Muscle of leg (tissue), 11 donors: ENCODE measurements around the gene ZNF516. TPM values are rescaled to one million over a fixed set of nuclear protein-coding genes. Genes with fewer than 3 reads are reported as not detected.

Source experiments
- DNase-seq: peaks from one replicate; pipeline ENCODE4 v3.0.0; 2013
- H3K27ac ChIP-seq: one replicate; pipeline ENCODE4 v1.5.1; 2013; ENCODE audit warnings: mild to moderate bottlenecking, low read length, control low read depth
- H3K27me3 ChIP-seq: one replicate; pipeline ENCODE4 v1.6.1; 2013; ENCODE audit warnings: low read length; ENCODE audit not compliant: control insufficient read depth, insufficient read depth
- H3K36me3 ChIP-seq: one replicate; pipeline ENCODE4 v1.6.1; 2013; ENCODE audit warnings: low read length; ENCODE audit not compliant: control insufficient read depth, insufficient read depth
- H3K4me1 ChIP-seq: one replicate; pipeline ENCODE4 v1.6.1; 2013; ENCODE audit warnings: low read length; ENCODE audit not compliant: control insufficient read depth, insufficient read depth
- H3K4me3 ChIP-seq: one replicate; pipeline ENCODE4 v1.5.1; 2013; ENCODE audit warnings: low read length, control low read depth
- H3K9me3 ChIP-seq: replicated peaks from 2 replicates; pipeline ENCODE4 v1.6.1; 2013; ENCODE audit warnings: low read depth, low read length; ENCODE audit not compliant: control insufficient read depth
- WGBS: methylation state at CpG from one replicate; pipeline ENCODE4 v1.1.5; 2013; ENCODE audit warnings: missing lambda C conversion rate; ENCODE audit not compliant: insufficient coverage; 5-methylcytosine and 5-hydroxymethylcytosine counted together
- polyA plus RNA-seq, 8 donors: library from polyadenylated mRNA; unstranded; fragments of 120-200 nt; gene quantifications; one replicate each; pipeline versions ENCODE4 v1.2.1 to v1.2.3, GENCODE V29; 2013; ENCODE audit warnings: inconsistent platforms in 1 of 8, low replicate concordance in 1 of 8; ENCODE audit not compliant: insufficient read length in 8 of 8, insufficient read depth in 1 of 8
- total RNA-seq: library from RNA; stranded (reverse); fragments of 120-200 nt; gene quantifications from one replicate; pipeline ENCODE4 v1.2.4, GENCODE V29; 2013

Gene ZNF516
- total and polyA plus RNA-seq, 9 donors = 26.6 to 52.9 (median 42.9) TPM

GRCh38 chr18:76407681-76408080 lies 87.4 kb downstream of the ZNF516 start:
- H3K4me1 ChIP-seq = peaks cover 19% of the 10 kb centered on the region
- 81% methylated on average over 11 of the region's 11 CpGs for WGBS
- H3K4me3 ChIP-seq = no peak overlapping the region
- no peak overlapping the region for H3K27ac ChIP-seq
- no peaks in the 10 kb centered on the region for H3K9me3 ChIP-seq
- no peaks in the 10 kb centered on the region for H3K27me3 ChIP-seq
- H3K36me3 ChIP-seq = peaks cover 28% of the 10 kb centered on the region
- no peak for DNase-seq

GRCh38 chr18:76406791-76407190 lies 88.3 kb downstream of the ZNF516 start:
- WGBS = 86% methylated on average over 11 of the region's 14 CpGs
- Histone ChIP-seq H3K4me3 (no peak overlapping the region), H3K27me3 (no peaks in the 10 kb centered on the region), H3K36me3 (peaks cover 31% of the 10 kb centered on the region), H3K9me3 (no peaks in the 10 kb centered on the region), H3K27ac (no peak overlapping the region), H3K4me1 (peaks cover 11% of the 10 kb centered on the region)
- no peak for DNase-seq

- DNase-seq = no peak
- Histone ChIP-seq H3K9me3 (no peaks in the 10 kb centered on the region), H3K36me3 (peaks cover 31% of the 10 kb centered on the region), H3K27me3 (no peaks in the 10 kb centered on the region), H3K4me3 (no peak overlapping the region), H3K4me1 (peaks cover 11% of the 10 kb centered on the region), H3K27ac (no peak overlapping the region)
- WGBS = 66% methylated on average over 31 of the region's 37 CpGs
Measured at GRCh38 chr18:76405681-76406356, 89.2 kb downstream of the ZNF516 start.

- Histone ChIP-seq H3K4me3 (no peak overlapping the region), H3K27me3 (no peaks in the 10 kb centered on the region), H3K9me3 (no peaks in the 10 kb centered on the region), H3K27ac (no peak overlapping the region), H3K36me3 (peaks cover 31% of the 10 kb centered on the region), H3K4me1 (peaks cover 10% of the 10 kb centered on the region)
- 97% methylated on average over 16 of the region's 17 CpGs for WGBS
- DNase-seq = no peak
Measured at GRCh38 chr18:76405280-76405679, 89.8 kb downstream of the ZNF516 start.

- 74% methylated on average over 8 of the region's 8 CpGs for WGBS
- no peak overlapping the region for H3K4me3 ChIP-seq
- no peaks in the 10 kb centered on the region for H3K27me3 ChIP-seq
- DNase-seq = no peak
- peaks cover 28% of the 10 kb centered on the region for H3K36me3 ChIP-seq
- no peak overlapping the region for H3K27ac ChIP-seq
- peaks cover 12% of the 10 kb centered on the region for H3K4me1 ChIP-seq
- H3K9me3 ChIP-seq = no peaks in the 10 kb centered on the region
Measured at GRCh38 chr18:76404345-76404831, 90.7 kb downstream of the ZNF516 start.

GRCh38 chr18:76402026-76402990 lies 92.7 kb downstream of the ZNF516 start:
- Histone ChIP-seq H3K27ac (no peak overlapping the region), H3K4me1 (peaks cover 7% of the 10 kb centered on the region), H3K9me3 (no peaks in the 10 kb centered on the region), H3K27me3 (no peaks in the 10 kb centered on the region), H3K36me3 (peaks cover 17% of the 10 kb centered on the region), H3K4me3 (no peak overlapping the region)
- DNase-seq = no peak
- WGBS = 85% methylated on average over 41 of the region's 43 CpGs

- Histone ChIP-seq H3K9me3 (no peaks in the 10 kb centered on the region), H3K4me1 (peaks cover 7% of the 10 kb centered on the region), H3K27ac (no peak overlapping the region), H3K36me3 (peaks cover 14% of the 10 kb centered on the region), H3K27me3 (no peaks in the 10 kb centered on the region), H3K4me3 (no peak overlapping the region)
- no peak for DNase-seq
- WGBS = 69% methylated on average over 25 of the region's 25 CpGs
Measured at GRCh38 chr18:76401498-76401897, 93.5 kb downstream of the ZNF516 start.

GRCh38 chr18:76399613-76400391 lies 95.2 kb downstream of the ZNF516 start:
- H3K4me1 ChIP-seq = peaks cover 7% of the 10 kb centered on the region
- WGBS = 67% methylated on average over 5 of the region's 14 CpGs
- no peaks in the 10 kb centered on the region for H3K27me3 ChIP-seq
- no peaks in the 10 kb centered on the region for H3K9me3 ChIP-seq
- H3K36me3 ChIP-seq = peaks cover 6% of the 10 kb centered on the region
- no peak overlapping the region for H3K4me3 ChIP-seq
- no peak for DNase-seq
- no peak overlapping the region for H3K27ac ChIP-seq

- H3K27me3 ChIP-seq = no peaks in the 10 kb centered on the region
- H3K36me3 ChIP-seq = peaks cover 3% of the 10 kb centered on the region
- 13% methylated on average over 13 of the region's 14 CpGs for WGBS
- H3K4me3 ChIP-seq = no peak overlapping the region
- no peaks in the 10 kb centered on the region for H3K9me3 ChIP-seq
- H3K27ac ChIP-seq = no peak overlapping the region
- peak; percentile 86 for DNase-seq
- peaks cover 7% of the 10 kb centered on the region for H3K4me1 ChIP-seq
Measured at GRCh38 chr18:76398896-76399612, 96.0 kb downstream of the ZNF516 start.
